BLaER1 treated with 17β-estradiol and CSF1 and Interleukin-3, amounts not matched to agents 10 nM and 100 nM (cell line): ENCODE measurements around the gene OCA2.
"Not testable (repeated sequence)": the region's sequence is repeated elsewhere in the genome, so short reads cannot be mapped to it uniquely, and the experiment has no call there.

Source experiments
- H3K27ac ChIP-seq, 11 experiments: shearing (Covaris generic); formaldehyde crosslinking; 2 replicates each; pipeline ENCODE4 v1.8.1; 2022
- H3K27me3 ChIP-seq, 11 experiments: shearing (Covaris generic); formaldehyde crosslinking; 2 replicates each; pipeline ENCODE4 v1.8.1; 2022
- H3K36me3 ChIP-seq, 11 experiments: shearing (Covaris generic); formaldehyde crosslinking; 2 replicates each; pipeline ENCODE4 v1.8.1; 2022
- H3K4me1 ChIP-seq, 10 experiments: shearing (Covaris generic); formaldehyde crosslinking; 2 replicates each; pipeline ENCODE4 v1.8.1; 2022
- H3K4me2 ChIP-seq, 11 experiments: shearing (Covaris generic); formaldehyde crosslinking; 2 replicates each; pipeline ENCODE4 v1.8.1; 2022
- H3K4me3 ChIP-seq, 10 experiments: shearing (Covaris generic); formaldehyde crosslinking; 2 replicates each; pipeline ENCODE4 v1.8.1; 2022
- H3K9ac ChIP-seq, 11 experiments: shearing (Covaris generic); formaldehyde crosslinking; 2 replicates each; pipeline ENCODE4 v1.8.1; 2022
- H3K9me3 ChIP-seq, 11 experiments: shearing (Covaris generic); formaldehyde crosslinking; replicated peaks in 1 of 11; 2 replicates each; pipeline ENCODE4 v1.8.1; 2022
- H4K20me1 ChIP-seq, 11 experiments: shearing (Covaris generic); formaldehyde crosslinking; 2 replicates each; pipeline ENCODE4 v1.8.1; 2022
- Cebpa-rat ChIP-seq, 11 experiments: shearing (Covaris generic); IDR thresholded peaks; 2 replicates each; pipeline ENCODE4 v1.8.1; 2022

OCA2 gene

DNA sequence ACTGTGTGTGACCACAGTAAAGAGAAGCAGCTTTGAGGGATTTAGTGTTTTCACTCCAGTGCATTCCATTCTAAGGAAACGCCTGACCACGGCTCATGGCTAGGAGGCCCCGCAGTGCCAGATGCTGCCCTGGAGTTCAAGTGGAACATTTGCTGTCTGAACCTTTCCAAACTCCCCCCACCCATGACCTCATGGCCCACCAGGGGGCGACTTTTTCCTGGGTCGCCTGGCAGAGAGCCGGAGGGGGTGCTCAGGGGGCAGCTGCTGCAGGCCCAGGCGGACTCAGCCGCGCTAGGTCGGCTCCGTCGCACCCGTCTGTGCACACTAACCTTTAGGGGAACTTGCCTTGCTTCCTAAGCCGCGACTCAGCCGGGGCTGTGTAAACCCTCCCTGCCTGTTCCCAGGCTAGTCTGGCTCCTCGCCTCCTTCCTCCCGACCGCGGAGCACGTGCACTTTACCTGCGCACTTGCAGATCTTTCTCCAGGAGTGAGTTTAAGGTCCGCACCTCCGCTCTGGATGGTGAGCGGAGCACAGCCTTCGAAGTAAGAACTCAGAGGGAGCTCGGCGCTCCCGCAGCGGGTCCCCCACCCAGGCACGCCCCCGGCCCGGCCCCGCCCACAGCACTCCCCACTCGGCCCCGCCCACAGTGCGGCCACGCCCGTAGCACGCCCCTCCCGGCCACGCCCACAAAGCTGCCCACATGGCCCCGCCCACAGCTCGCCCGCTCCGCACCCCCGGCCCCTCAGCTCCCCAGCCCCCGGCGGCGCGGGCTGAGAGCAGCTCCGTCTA, at the start of gene OCA2:
Gene OCA2 (minus strand): TSS at position 550 of the 789 bp plus-strand sequence. CDS start 17,441 bp downstream, outside the sequence.
- peaks cover 62 to 86% (median 76%) of the 10 kb centered on the region in 11 experiments for H3K27me3 ChIP-seq
- H3K36me3 ChIP-seq = no peaks in the 10 kb centered on the region
- no peak within 1 kb of the TSS for H3K27ac ChIP-seq
- peaks cover 17 to 66% (median 46%) of the 10 kb centered on the region in 10 experiments; a peak in 19 of 20 replicates for H3K4me1 ChIP-seq
- peaks cover 0 to 11% (median 5%) of the 10 kb centered on the region in 11 experiments; a peak in 6 of 22 replicates for H3K9me3 ChIP-seq
- peak within 1 kb of the TSS in 1 of 11 experiments; percentile 29; a peak in 1 of 22 replicates for H3K9ac ChIP-seq
- H3K4me3 ChIP-seq = peak within 1 kb of the TSS; percentile 9 to 59 (median 40); a peak in 16 of 20 replicates
- TF ChIP-seq Cebpa-rat (IDR thresholded peaks at IDR 0.05) = no peak
- peak within 1 kb of the TSS; percentile 71 to 100 (median 79) for H3K4me2 ChIP-seq
- peaks cover 0 to 46% (median 33%) of the 10 kb centered on the region in 11 experiments; a peak in 20 of 22 replicates for H4K20me1 ChIP-seq

DNA sequence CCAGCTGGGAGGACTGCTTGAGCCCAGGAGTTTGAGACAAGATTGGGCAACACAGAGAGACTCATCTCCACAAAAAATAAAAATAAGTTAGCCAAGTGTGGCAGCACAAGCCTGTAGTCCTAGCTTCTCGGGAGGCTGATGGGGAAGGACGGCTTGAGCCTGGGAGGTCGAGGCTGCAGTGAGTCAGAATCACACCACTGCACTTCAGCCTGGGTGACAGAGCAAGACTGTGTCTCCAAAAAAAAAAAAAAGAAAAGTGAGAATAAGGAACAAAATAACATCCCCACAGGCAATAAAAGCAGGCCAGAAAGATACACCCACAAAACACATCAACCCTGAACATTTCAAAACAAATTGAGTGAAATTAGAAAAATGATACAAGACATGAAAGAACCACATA, 48.7 kb upstream of the OCA2 start:
- H3K9ac ChIP-seq = no peak overlapping the region
- peaks cover 0 to 14% (median 0%) of the 10 kb centered on the region in 11 experiments; a peak in 6 of 22 replicates for H3K9me3 ChIP-seq
- no peak overlapping the region for H3K4me2 ChIP-seq
- peaks cover 0 to 11% (median 0%) of the 10 kb centered on the region in 11 experiments; a peak in 5 of 22 replicates for H4K20me1 ChIP-seq
- no peak overlapping the region for H3K27ac ChIP-seq
- no peaks in the 10 kb centered on the region for H3K27me3 ChIP-seq
- TF ChIP-seq Cebpa-rat (IDR thresholded peaks at IDR 0.05) = no peak
- H3K4me3 ChIP-seq = no peak overlapping the region
- H3K4me1 ChIP-seq = 0 out of 20 replicates have a peak, but pooled peaks cover 0 to 8% (median 0%) of the 10 kb centered on the region in 10 experiments
- peaks cover 51 to 86% (median 66%) of the 10 kb centered on the region in 11 experiments for H3K36me3 ChIP-seq

DNA sequence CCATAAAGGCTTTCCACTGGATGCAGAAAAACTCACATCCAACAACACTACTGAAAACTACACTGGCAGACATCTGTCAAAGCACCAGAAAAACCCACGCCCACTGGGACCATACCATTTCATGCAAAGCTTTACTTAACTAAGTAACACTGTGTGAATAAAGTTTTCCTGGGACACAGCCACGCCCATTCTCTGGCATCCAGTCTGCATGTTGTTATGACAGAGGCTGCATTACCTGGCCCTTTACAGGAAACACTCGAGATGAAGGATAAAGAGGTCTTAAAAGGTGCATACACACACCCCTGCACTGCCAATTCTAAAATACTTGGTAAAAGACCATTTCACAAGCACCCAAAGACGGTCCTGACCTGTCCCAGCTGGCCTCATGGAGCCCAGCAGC, 46.3 kb upstream of the OCA2 start:
- not testable (repeated sequence) for H3K27me3 ChIP-seq, H3K4me3 ChIP-seq, H3K27ac ChIP-seq, H3K4me1 ChIP-seq, H3K4me2 ChIP-seq, H3K9ac ChIP-seq
- Histone ChIP-seq H3K9me3 (peaks cover 0 to 11% (median 0%) of the 10 kb centered on the region in 11 experiments; a peak in 6 of 22 replicates), H4K20me1 (peaks cover 0 to 11% (median 0%) of the 10 kb centered on the region in 11 experiments; a peak in 5 of 22 replicates), H3K36me3 (peaks cover 58 to 86% (median 72%) of the 10 kb centered on the region in 11 experiments)

DNA sequence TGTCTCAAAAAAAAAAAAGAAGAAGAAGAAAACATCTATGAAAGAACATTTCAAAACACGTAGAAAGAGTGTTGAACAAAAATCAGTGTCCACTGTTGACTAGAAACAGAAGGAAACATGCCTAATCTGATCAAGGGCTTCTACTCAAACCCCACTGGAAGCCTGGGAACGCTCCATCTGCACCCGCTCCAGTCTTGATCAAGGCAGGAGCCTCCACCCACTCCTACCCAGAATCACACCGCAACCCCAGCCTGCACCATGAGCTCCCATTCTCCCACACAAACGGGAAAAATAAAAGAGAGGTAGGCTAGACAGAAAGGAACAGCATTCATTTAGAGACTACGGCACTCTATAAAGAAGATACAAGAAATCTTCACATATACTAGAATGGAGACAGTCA, 40.9 kb upstream of the OCA2 start:
- Histone ChIP-seq H3K27me3 (no peaks in the 10 kb centered on the region), H4K20me1 (0 out of 22 replicates have a peak, but pooled peaks cover 0 to 8% (median 0%) of the 10 kb centered on the region in 11 experiments), H3K4me3 (no peak overlapping the region), H3K36me3 (peaks cover 70 to 88% (median 78%) of the 10 kb centered on the region in 11 experiments), H3K4me1 (peaks cover 0 to 8% (median 6%) of the 10 kb centered on the region in 10 experiments; a peak in 11 of 20 replicates), H3K27ac (no peak overlapping the region), H3K9me3 (peaks cover 0 to 16% (median 10%) of the 10 kb centered on the region in 11 experiments; a peak in 16 of 22 replicates), H3K4me2 (no peak overlapping the region), H3K9ac (no peak overlapping the region)
- no peak for TF ChIP-seq Cebpa-rat (IDR thresholded peaks at IDR 0.05)

GRCh38 chr15:28137408-28138039, 38.4 kb upstream of the OCA2 start:
- Histone ChIP-seq H3K36me3 (peaks cover 56 to 88% (median 76%) of the 10 kb centered on the region in 11 experiments), H3K9me3 (peaks cover 0 to 16% (median 10%) of the 10 kb centered on the region in 11 experiments; a peak in 16 of 22 replicates)
- H3K4me3 ChIP-seq, H3K4me2 ChIP-seq, H3K27ac ChIP-seq, H3K9ac ChIP-seq, H4K20me1 ChIP-seq, H3K27me3 ChIP-seq, H3K4me1 ChIP-seq: not testable (repeated sequence)

DNA sequence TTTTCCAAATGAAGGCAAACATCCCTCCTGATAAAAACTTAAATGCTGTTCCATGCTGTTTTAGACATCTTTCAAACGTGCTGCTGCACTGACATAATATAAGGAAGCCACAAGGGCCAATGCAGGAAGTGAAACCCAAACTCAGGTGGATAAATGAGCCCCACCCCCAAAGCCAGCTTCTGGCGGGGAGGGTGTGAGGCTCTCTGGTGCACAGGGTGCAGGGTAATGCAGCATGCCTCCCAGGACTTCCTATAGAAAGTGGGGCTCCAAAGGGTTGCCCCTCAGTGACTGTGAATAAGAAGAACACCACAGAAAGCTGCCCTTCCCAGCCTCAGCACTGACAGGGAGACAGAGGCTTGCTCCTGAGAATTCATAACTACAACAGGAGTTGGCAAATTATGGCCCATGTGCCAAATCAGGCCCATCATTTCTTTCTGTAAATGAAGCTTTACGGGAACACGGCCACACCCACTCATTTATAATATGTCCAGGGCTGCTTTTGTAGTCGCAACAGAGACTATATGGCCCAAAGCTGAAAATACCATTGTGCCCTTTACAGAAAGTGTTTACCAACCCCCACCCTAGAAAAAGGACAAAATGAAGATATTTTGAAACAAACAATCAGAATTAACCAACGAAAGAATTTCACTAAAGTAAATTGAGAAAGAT, 37.3 kb upstream of the OCA2 start:
- peaks cover 0 to 16% (median 10%) of the 10 kb centered on the region in 11 experiments; a peak in 16 of 22 replicates for H3K9me3 ChIP-seq
- not testable (repeated sequence) for H3K9ac ChIP-seq, H3K27me3 ChIP-seq, H4K20me1 ChIP-seq, H3K27ac ChIP-seq, H3K4me1 ChIP-seq, H3K4me3 ChIP-seq
- peaks cover 56 to 88% (median 76%) of the 10 kb centered on the region in 11 experiments for H3K36me3 ChIP-seq
- H3K4me2 ChIP-seq = peak overlapping the region in 3 of 11 experiments; percentile 10 to 21 (median 12); a peak in 1 of 22 replicates

DNA sequence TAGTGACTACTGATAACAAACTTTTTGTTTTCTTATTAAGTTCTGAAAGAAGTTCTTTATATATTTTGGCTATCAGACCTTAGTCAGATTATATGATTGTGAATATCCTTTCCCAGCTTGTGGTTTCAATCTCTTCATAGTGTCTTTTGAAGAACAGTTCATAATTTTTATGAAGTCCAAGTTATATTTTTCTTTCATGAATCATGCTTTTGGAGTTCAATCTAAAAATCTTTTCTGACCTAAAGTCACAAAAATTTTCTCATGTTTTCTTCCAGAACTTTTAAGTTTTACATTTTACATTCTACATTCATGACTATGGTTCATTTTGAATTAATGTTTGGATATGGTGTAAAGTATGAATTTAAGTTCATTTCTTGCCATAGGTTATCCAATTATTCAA, 34.2 kb upstream of the OCA2 start:
- Histone ChIP-seq H3K4me2 (no peak overlapping the region), H4K20me1 (peaks cover 0 to 33% (median 0%) of the 10 kb centered on the region in 11 experiments; a peak in 9 of 22 replicates), H3K9me3 (no peaks in the 10 kb centered on the region), H3K27me3 (no peaks in the 10 kb centered on the region), H3K4me3 (no peak overlapping the region), H3K9ac (no peak overlapping the region), H3K36me3 (peaks cover 51 to 89% (median 76%) of the 10 kb centered on the region in 11 experiments), H3K27ac (no peak overlapping the region), H3K4me1 (peaks cover 5 to 11% (median 7%) of the 10 kb centered on the region in 10 experiments; a peak in 14 of 20 replicates)
- no peak for TF ChIP-seq Cebpa-rat (IDR thresholded peaks at IDR 0.05)

DNA sequence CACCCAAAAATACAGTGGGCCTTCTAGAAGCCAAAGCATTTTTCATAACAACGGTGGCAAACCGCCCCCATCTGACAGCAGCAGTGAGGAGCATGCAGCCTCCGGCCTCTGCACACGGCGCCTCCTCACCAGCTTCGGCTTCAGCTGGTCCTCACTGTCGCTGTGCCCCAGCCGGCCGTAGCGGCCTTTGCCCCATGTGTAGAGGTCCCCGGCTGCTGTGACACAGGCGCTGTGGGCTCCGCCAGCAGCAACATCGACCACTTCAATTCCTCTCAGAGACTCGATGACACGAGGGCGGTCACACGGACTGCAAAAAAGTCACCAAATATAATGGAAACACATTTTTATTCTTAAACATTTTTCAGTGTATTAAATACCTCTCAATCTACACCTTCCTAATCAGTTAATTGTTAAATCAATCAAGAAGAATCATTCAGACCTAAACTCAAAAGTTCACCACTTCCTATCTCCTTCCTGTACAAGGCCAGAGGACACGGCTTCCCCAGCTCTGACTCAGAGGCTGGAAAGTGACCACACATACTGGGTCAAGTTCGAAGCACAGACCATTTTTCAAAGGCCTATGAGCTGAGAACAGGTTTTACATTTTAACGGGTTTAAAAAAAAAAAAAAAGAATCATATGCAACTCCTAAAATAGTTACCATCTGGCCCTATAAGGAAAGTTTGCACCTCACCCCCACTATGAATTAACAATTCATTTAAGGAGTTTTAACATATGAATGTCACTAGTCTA, 33.6 kb upstream of the OCA2 start:
- Histone ChIP-seq H3K9me3 (no peaks in the 10 kb centered on the region), H3K36me3 (peaks cover 51 to 89% (median 73%) of the 10 kb centered on the region in 11 experiments), H3K4me2 (no peak overlapping the region), H3K27me3 (no peaks in the 10 kb centered on the region), H3K4me1 (peaks cover 6 to 16% (median 9%) of the 10 kb centered on the region in 10 experiments; a peak in 15 of 20 replicates), H3K27ac (no peak overlapping the region), H3K4me3 (no peak overlapping the region), H3K9ac (no peak overlapping the region), H4K20me1 (peaks cover 0 to 39% (median 5%) of the 10 kb centered on the region in 11 experiments; a peak in 10 of 22 replicates)
- TF ChIP-seq Cebpa-rat (IDR thresholded peaks at IDR 0.05) = no peak
